IMR-90 (cell line): ENCODE data around the gene TGFBR2. TPM values are rescaled to one million over a fixed set of nuclear protein-coding genes. Genes with fewer than 3 reads are reported as not detected.

Experiments used
- ATAC-seq: fragments of 200-7000 bp; cut with Tn5 transposase; 2 replicates; pipeline ENCODE4 v1.9.1; 2020; ENCODE audit warnings: low read depth, mild to moderate bottlenecking, moderate library complexity
- BruUV-seq: library from RNA; stranded (reverse); fragments of 400-500 nt; replicated peaks from 2 replicates; lab custom pipeline; 2021; lab: Mats Ljungman, UMichigan
- CTCF ChIA-PET: fragments of 300-600 bp; formaldehyde crosslinking; extraction: SDS; loops from one replicate; lab custom pipeline; 2021; ENCODE audit warnings: antibody characterized with exemption; lab: Yijun Ruan, JAX
- POLR2A ChIA-PET: fragments of 300-600 bp; sonication (Branson Sonifier 250); formaldehyde crosslinking; loops from one replicate; lab custom pipeline; 2022; ENCODE audit warnings: antibody characterized with exemption; ENCODE audit not compliant: unreplicated experiment; lab: Charles Lee
- DNase-seq: peaks from one replicate; pipeline ENCODE4 v3.0.0; 2013
- H2AFZ ChIP-seq: replicated peaks from 2 replicates; pipeline ENCODE3; 2013; ENCODE audit warnings: low read length, mild to moderate bottlenecking; ENCODE audit not compliant: poor library complexity
- H2AK5ac ChIP-seq: 2 replicates; pipeline ENCODE4 v1.6.1; 2013; ENCODE audit warnings: low read depth, low read length, inconsistent platforms
- H2AK9ac ChIP-seq: replicated peaks from 2 replicates; pipeline ENCODE3; 2013; ENCODE audit warnings: mild to moderate bottlenecking, low read depth, low read length, moderate library complexity; ENCODE audit not compliant: poor library complexity
- H2BK120ac ChIP-seq: 2 replicates; pipeline ENCODE4 v1.6.1; 2013; ENCODE audit warnings: low read depth, low read length, inconsistent platforms
- H2BK15ac ChIP-seq: 3 replicates; pipeline ENCODE4 v1.6.1; 2013; ENCODE audit warnings: low read depth, low read length, inconsistent platforms
- H2BK20ac ChIP-seq: 2 replicates; pipeline ENCODE4 v1.6.1; 2013; ENCODE audit warnings: low read depth, mild to moderate bottlenecking, inconsistent platforms, low read length, moderate library complexity
- H2BK5ac ChIP-seq: 2 replicates; pipeline ENCODE4 v1.6.1; 2013; ENCODE audit warnings: mild to moderate bottlenecking, low read depth, low read length, inconsistent platforms; ENCODE audit not compliant: poor library complexity, severe bottlenecking
- H3K14ac ChIP-seq: replicated peaks from 2 replicates; pipeline ENCODE4 v1.6.1; 2013; ENCODE audit warnings: low read depth, low read length, inconsistent platforms
- H3K18ac ChIP-seq: 2 replicates; pipeline ENCODE4 v1.6.1; 2013; ENCODE audit warnings: low read depth, low read length, control low read depth
- H3K23ac ChIP-seq: 2 replicates; pipeline ENCODE4 v1.6.1; 2013; ENCODE audit warnings: low read depth, low read length, inconsistent platforms
- H3K27ac ChIP-seq: 2 replicates; pipeline ENCODE4 v1.5.1; 2013; ENCODE audit warnings: mild to moderate bottlenecking, control low read depth, low read length; ENCODE audit not compliant: insufficient read depth
- H3K27me3 ChIP-seq: 2 replicates; pipeline ENCODE4 v1.6.1; 2013; ENCODE audit warnings: low read length; ENCODE audit not compliant: control insufficient read depth, insufficient read depth
- H3K36me3 ChIP-seq: 2 replicates; pipeline ENCODE4 v1.6.1; 2013; ENCODE audit warnings: low read length, mixed read lengths; ENCODE audit not compliant: control insufficient read depth, insufficient read depth
- H3K4ac ChIP-seq: 2 replicates; pipeline ENCODE4 v1.6.1; 2013; ENCODE audit warnings: low read depth, low read length, inconsistent platforms
- H3K4me1 ChIP-seq: 2 replicates; pipeline ENCODE4 v1.6.1; 2013; ENCODE audit warnings: low read length, mixed read lengths; ENCODE audit not compliant: control insufficient read depth, insufficient read depth
- H3K4me2 ChIP-seq: 2 replicates; pipeline ENCODE4 v1.6.1; 2013; ENCODE audit warnings: low read depth, mild to moderate bottlenecking, control low read depth, low read length, moderate library complexity
- H3K4me3 ChIP-seq: 2 replicates; pipeline ENCODE4 v1.5.1; 2013; ENCODE audit warnings: low read depth, mild to moderate bottlenecking, control low read depth, low read length, moderate library complexity; ENCODE audit not compliant: insufficient read depth
- H3K56ac ChIP-seq: 2 replicates; pipeline ENCODE4 v1.6.1; 2013; ENCODE audit warnings: low read length, inconsistent platforms; ENCODE audit not compliant: insufficient read depth; ENCODE audit errors: extremely low read depth
- H3K79me1 ChIP-seq, 2 experiments: 2 replicates each; pipeline ENCODE4 v1.6.1; 2013; ENCODE audit warnings: low read length in 2 of 2, inconsistent platforms in 1 of 2, low read depth in 1 of 2
- H3K9ac ChIP-seq: 2 replicates; pipeline ENCODE4 v1.6.1; 2013; ENCODE audit warnings: low read depth, low read length, control low read depth
- H3K9me1 ChIP-seq: 2 replicates; pipeline ENCODE4 v1.6.1; 2013; ENCODE audit warnings: low read length, inconsistent platforms; ENCODE audit not compliant: insufficient read depth
- H3K9me3 ChIP-seq: 2 replicates; pipeline ENCODE4 v1.6.1; 2013; ENCODE audit warnings: low read length; ENCODE audit not compliant: control insufficient read depth, insufficient read depth
- H4K20me1 ChIP-seq: 2 replicates; pipeline ENCODE4 v1.6.1; 2013; ENCODE audit warnings: low read length, inconsistent platforms; ENCODE audit not compliant: insufficient read depth
- H4K5ac ChIP-seq: 2 replicates; pipeline ENCODE4 v1.6.1; 2013; ENCODE audit warnings: mild to moderate bottlenecking, low read depth, low read length, control low read depth
- H4K8ac ChIP-seq, 2 experiments: 2 replicates each; pipeline ENCODE4 v1.6.1; 2013; ENCODE audit warnings: low read depth in 2 of 2, low read length in 2 of 2, control low read depth in 1 of 2, inconsistent platforms in 1 of 2
- H4K91ac ChIP-seq: 2 replicates; pipeline ENCODE4 v1.6.1; 2013; ENCODE audit warnings: low read depth, low read length, inconsistent platforms; ENCODE audit not compliant: insufficient read depth
- BHLHE40 ChIP-seq: fragments of 150-350 bp; IDR thresholded peaks from 2 replicates; pipeline ENCODE4 v1.6.1; 2016; ENCODE audit warnings: mild to moderate bottlenecking, low read depth, low read length
- CEBPB ChIP-seq: IDR thresholded peaks from 2 replicates; pipeline ENCODE4 v1.6.1; 2012; ENCODE audit warnings: low read depth, low read length, improper control_type of control experiment
- CHD1 ChIP-seq: IDR thresholded peaks from 2 replicates; pipeline ENCODE4 v1.6.1; 2012; ENCODE audit warnings: low read depth, low read length, improper control_type of control experiment
- FOS ChIP-seq: fragments of 150-350 bp; IDR thresholded peaks from 2 replicates; pipeline ENCODE4 v1.6.1; 2016; ENCODE audit warnings: low read depth, low read length
- MAFK ChIP-seq: IDR thresholded peaks from 2 replicates; pipeline ENCODE4 v1.6.1; 2012; ENCODE audit warnings: low read depth, low read length, improper control_type of control experiment
- MAZ ChIP-seq: IDR thresholded peaks from 2 replicates; pipeline ENCODE4 v1.6.1; 2012; ENCODE audit warnings: low read depth, mild to moderate bottlenecking, low read length, improper control_type of control experiment, moderate library complexity, borderline replicate concordance
- MXI1 ChIP-seq: IDR thresholded peaks from 2 replicates; pipeline ENCODE4 v1.6.1; 2012; ENCODE audit warnings: low read depth, mild to moderate bottlenecking, low read length, moderate library complexity, borderline replicate concordance
- NFE2L2 ChIP-seq: fragments of 150-350 bp; IDR thresholded peaks from 2 replicates; pipeline ENCODE4 v1.6.1; 2016; ENCODE audit warnings: low read depth, mild to moderate bottlenecking, low read length
- POLR2A ChIP-seq: IDR thresholded peaks from 2 replicates; pipeline ENCODE4 v1.6.1; 2012; ENCODE audit warnings: mild to moderate bottlenecking, low read depth, low read length
- RAD21 ChIP-seq: IDR thresholded peaks from 2 replicates; pipeline ENCODE4 v1.6.1; 2012; ENCODE audit warnings: low read length, improper control_type of control experiment
- RCOR1 ChIP-seq: IDR thresholded peaks from 2 replicates; pipeline ENCODE4 v1.6.1; 2012; ENCODE audit warnings: mild to moderate bottlenecking, low read length, improper control_type of control experiment; ENCODE audit not compliant: insufficient replicate concordance
- RFX5 ChIP-seq: IDR thresholded peaks from 2 replicates; pipeline ENCODE4 v1.8.0; 2012; ENCODE audit warnings: low read depth, mild to moderate bottlenecking, low read length, moderate library complexity
- SMC3 ChIP-seq: fragments of 150-350 bp; IDR thresholded peaks from 2 replicates; pipeline ENCODE4 v1.6.1; 2016; ENCODE audit warnings: low read depth, mild to moderate bottlenecking, antibody characterized with exemption, low read length, moderate library complexity
- USF2 ChIP-seq: fragments of 150-350 bp; IDR thresholded peaks from 2 replicates; pipeline ENCODE4 v1.6.1; 2017; ENCODE audit warnings: mild to moderate bottlenecking, antibody characterized with exemption, low read length, low read depth
- WGBS, 2 experiments: methylation state at CpG; one replicate each; pipeline versions ENCODE4 v1.1.5 to v1.1.7; 2013; ENCODE audit warnings: missing lambda C conversion rate in 2 of 2; ENCODE audit not compliant: insufficient read length in 1 of 2; ENCODE audit errors: extremely low coverage in 2 of 2; 5-methylcytosine and 5-hydroxymethylcytosine counted together
- dilution Hi-C: fragments of 300-500 bp; cut with HindIII; formaldehyde crosslinking; loops from one replicate; pipeline ENCODE4 v1.14.3; 2018; ENCODE audit warnings: low sequenced_read_pairs; ENCODE audit not compliant: unreplicated experiment
- in situ Hi-C: fragments of 300-500 bp; cut with MboI; formaldehyde crosslinking; loops from 3 replicates; pipeline ENCODE4 v1.14.3; 2019; ENCODE audit warnings: low sequenced_read_pairs, inconsistent platforms, mixed read lengths
- intact Hi-C: fragments of 100-400 bp; cut with micrococcal nuclease; formaldehyde crosslinking; loops from 2 replicates; pipeline ENCODE4 v1.10.0; 2022
- polyA plus RNA-seq, 3 experiments: library from polyadenylated mRNA; depleted of rRNA; stranded (reverse); fragments of >200 nt; gene quantifications; 2 replicates each; pipeline ENCODE4 v1.2.3, GENCODE V29; 2012; ENCODE audit warnings: low replicate concordance in 1 of 3
- total RNA-seq: library from RNA; depleted of rRNA; stranded (reverse); fragments of >200 nt; gene quantifications from 2 replicates; pipeline ENCODE4 v1.2.3, GENCODE V29; 2012
- TF ChIP-seq, protein P1 (sequence below): fragments of 150-350 bp; IDR thresholded peaks from 2 replicates; pipeline ENCODE4 v1.6.1; 2016; ENCODE audit warnings: low read depth, mild to moderate bottlenecking, low read length, moderate library complexity, borderline replicate concordance
- TF ChIP-seq, protein P2 (sequence below): conservative IDR thresholded peaks from 2 replicates; pipeline ENCODE4 v1.5.1; 2012; ENCODE audit warnings: mild to moderate bottlenecking, low read depth, low read length, improper control_type of control experiment

Gene TGFBR2
- total and polyA plus RNA-seq, 2 of the 4 experiments (the other 2 are of a cell fraction), result 63.7 to 87.5 TPM

- dilution Hi-C loops, result no loop called here
- Histone ChIP-seq H3K56ac (no peak overlapping the region), H3K27me3 (no peaks in the 10 kb centered on the region), H4K91ac (no peak overlapping the region), H2AK9ac (no peak overlapping the region), H2BK120ac (no peak overlapping the region), H3K23ac (no peak overlapping the region), H3K27ac (no peak overlapping the region), H2AFZ (no peak overlapping the region), H3K4me2 (no peak overlapping the region), H4K5ac (no peak overlapping the region), H2BK5ac (no peak overlapping the region), H3K36me3 (peaks cover 6% of the 10 kb centered on the region), H4K20me1 (no peaks in the 10 kb centered on the region; the same call in 1 of the 2 replicates), H3K79me1 (peaks cover 28 to 49% of the 10 kb centered on the region in 2 experiments), H3K18ac (no peak overlapping the region), H4K8ac (no peak overlapping the region), H3K9me1 (peaks cover 10% of the 10 kb centered on the region), H2BK15ac (no peak overlapping the region), H3K9me3 (no peaks in the 10 kb centered on the region), H3K4me3 (no peak overlapping the region), H3K9ac (no peak overlapping the region), H2AK5ac (no peak overlapping the region), H3K4ac (no peak overlapping the region), H3K4me1 (peaks cover 12% of the 10 kb centered on the region), H2BK20ac (no peak overlapping the region), H3K14ac (no peak overlapping the region)
- intact Hi-C loops, result no loop called here
- CTCF ChIA-PET, result interaction anchor here (0.6 to 1.0 kb wide), 2 partner anchors 33 to 62 kb away, joined by 3 read pairs; no protein-coding TSS in a partner anchor
- ATAC-seq (no peak), DNase-seq (no peak)
- WGBS, 2 experiments, result no CpG with 5 or more reads among the region's 3 CpGs
- TF ChIP-seq CHD1 (no peak), MAFK (no peak), RFX5 (no peak), RCOR1 (no peak), RAD21 (no peak), BHLHE40 (no peak), MAZ (no peak), FOS (no peak), NFE2L2 (no peak), CEBPB (no peak), POLR2A (no peak), SMC3 (no peak), USF2 (no peak), MXI1 (no peak)
- TF ChIP-seq, protein P1, sequence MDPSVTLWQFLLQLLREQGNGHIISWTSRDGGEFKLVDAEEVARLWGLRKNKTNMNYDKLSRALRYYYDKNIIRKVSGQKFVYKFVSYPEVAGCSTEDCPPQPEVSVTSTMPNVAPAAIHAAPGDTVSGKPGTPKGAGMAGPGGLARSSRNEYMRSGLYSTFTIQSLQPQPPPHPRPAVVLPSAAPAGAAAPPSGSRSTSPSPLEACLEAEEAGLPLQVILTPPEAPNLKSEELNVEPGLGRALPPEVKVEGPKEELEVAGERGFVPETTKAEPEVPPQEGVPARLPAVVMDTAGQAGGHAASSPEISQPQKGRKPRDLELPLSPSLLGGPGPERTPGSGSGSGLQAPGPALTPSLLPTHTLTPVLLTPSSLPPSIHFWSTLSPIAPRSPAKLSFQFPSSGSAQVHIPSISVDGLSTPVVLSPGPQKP, result no peak
- TF ChIP-seq, protein P2, sequence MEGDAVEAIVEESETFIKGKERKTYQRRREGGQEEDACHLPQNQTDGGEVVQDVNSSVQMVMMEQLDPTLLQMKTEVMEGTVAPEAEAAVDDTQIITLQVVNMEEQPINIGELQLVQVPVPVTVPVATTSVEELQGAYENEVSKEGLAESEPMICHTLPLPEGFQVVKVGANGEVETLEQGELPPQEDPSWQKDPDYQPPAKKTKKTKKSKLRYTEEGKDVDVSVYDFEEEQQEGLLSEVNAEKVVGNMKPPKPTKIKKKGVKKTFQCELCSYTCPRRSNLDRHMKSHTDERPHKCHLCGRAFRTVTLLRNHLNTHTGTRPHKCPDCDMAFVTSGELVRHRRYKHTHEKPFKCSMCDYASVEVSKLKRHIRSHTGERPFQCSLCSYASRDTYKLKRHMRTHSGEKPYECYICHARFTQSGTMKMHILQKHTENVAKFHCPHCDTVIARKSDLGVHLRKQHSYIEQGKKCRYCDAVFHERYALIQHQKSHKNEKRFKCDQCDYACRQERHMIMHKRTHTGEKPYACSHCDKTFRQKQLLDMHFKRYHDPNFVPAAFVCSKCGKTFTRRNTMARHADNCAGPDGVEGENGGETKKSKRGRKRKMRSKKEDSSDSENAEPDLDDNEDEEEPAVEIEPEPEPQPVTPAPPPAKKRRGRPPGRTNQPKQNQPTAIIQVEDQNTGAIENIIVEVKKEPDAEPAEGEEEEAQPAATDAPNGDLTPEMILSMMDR, result no peak
- POLR2A ChIA-PET, result no interaction called here
- no TSS peak for BruUV-seq
- in situ Hi-C loops, result no loop called here
Measured at GRCh38 chr3:30662836-30663235, 56.4 kb downstream of the TGFBR2 start.
